ENCODE data around the gene SEH1L.

DNA sequence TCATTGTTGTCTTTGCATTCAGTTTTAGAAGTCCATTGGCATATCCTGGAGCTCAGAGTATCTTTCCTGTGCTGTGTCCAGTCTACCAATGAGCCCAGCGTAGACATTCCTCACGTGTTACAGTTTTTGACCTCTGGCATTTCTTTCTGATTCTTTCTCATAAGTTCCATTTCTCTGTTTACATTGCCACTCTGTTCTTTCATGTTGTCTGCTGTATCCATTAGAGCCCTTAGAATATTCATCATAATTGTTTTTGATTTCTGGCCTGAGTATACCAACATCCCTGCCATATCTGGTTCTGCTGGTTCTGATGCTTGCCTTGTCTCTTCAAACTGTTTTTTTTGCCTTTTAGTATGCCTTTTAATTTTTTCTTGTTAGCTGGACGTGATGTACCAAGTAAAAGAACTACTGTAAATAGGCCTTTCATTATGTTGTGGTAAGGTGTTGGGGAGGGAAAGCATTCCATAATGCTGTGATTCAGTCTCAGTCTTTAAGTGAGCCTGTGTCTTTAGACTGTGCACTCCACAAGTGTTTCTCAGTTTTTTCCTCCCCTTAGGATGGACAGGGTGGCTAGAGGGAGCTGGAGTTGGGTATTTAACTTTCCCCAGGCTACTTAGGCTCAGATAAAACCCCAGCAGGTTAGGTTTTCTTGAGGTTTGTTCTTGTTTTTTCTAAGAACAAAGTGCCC is 78.9 kb downstream of the SEH1L start:
- TF ChIP-seq, protein P1, sequence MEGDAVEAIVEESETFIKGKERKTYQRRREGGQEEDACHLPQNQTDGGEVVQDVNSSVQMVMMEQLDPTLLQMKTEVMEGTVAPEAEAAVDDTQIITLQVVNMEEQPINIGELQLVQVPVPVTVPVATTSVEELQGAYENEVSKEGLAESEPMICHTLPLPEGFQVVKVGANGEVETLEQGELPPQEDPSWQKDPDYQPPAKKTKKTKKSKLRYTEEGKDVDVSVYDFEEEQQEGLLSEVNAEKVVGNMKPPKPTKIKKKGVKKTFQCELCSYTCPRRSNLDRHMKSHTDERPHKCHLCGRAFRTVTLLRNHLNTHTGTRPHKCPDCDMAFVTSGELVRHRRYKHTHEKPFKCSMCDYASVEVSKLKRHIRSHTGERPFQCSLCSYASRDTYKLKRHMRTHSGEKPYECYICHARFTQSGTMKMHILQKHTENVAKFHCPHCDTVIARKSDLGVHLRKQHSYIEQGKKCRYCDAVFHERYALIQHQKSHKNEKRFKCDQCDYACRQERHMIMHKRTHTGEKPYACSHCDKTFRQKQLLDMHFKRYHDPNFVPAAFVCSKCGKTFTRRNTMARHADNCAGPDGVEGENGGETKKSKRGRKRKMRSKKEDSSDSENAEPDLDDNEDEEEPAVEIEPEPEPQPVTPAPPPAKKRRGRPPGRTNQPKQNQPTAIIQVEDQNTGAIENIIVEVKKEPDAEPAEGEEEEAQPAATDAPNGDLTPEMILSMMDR (IDR thresholded peaks at IDR 0.05 in 2 of 3, conservative IDR thresholded peaks at IDR 0.05 in 1 of 3; ENCODE audit: control insufficient read depth in 2 of 3, extremely low read depth in 1 of 3, insufficient read depth in 1 of 3, low read depth in 3 of 3, low read length in 3 of 3), result no peak
- TF ChIP-seq REST (IDR thresholded peaks at IDR 0.05; ENCODE audit: low read depth, low read length) (no peak), CREB1 (IDR thresholded peaks at IDR 0.05; ENCODE audit: low read depth) (no peak), RFX5 (IDR thresholded peaks at IDR 0.05; ENCODE audit: low read depth, low read length) (no peak), POLR2A (IDR thresholded peaks at IDR 0.05; ENCODE audit: low read depth, low read length) (no peak), NR2C2 (IDR thresholded peaks at IDR 0.05; ENCODE audit: borderline replicate concordance, control insufficient read depth, insufficient read length, low read depth) (no peak), BHLHE40 (IDR thresholded peaks at IDR 0.05; ENCODE audit: borderline replicate concordance in 1 of 2, low read depth in 2 of 2, low read length in 1 of 2) (no peak), POLR2AphosphoS5 (IDR thresholded peaks at IDR 0.05; ENCODE audit: low read length) (no peak), IKZF1 (conservative IDR thresholded peaks at IDR 0.05) (no peak), HDAC2 (IDR thresholded peaks at IDR 0.05) (no peak)
